Panc1 (cell line): ENCODE results near the gene RASL11A.

Experiments used
- POLR2AphosphoS5 ChIP-seq: IDR thresholded peaks from 2 replicates; pipeline ENCODE4 v1.6.1; 2012; ENCODE audit warnings: mild to moderate bottlenecking, low read depth, low read length, moderate library complexity
- SIN3A ChIP-seq: IDR thresholded peaks from 2 replicates; pipeline ENCODE4 v1.6.1; 2012; ENCODE audit warnings: low read depth, mild to moderate bottlenecking, low read length, moderate library complexity, borderline replicate concordance; ENCODE audit not compliant: insufficient read depth
- TCF7L2 ChIP-seq: IDR thresholded peaks from 2 replicates; pipeline ENCODE4 v1.6.1; 2011; ENCODE audit warnings: mild to moderate bottlenecking, low read depth, low read length, inconsistent platforms
- TF ChIP-seq, protein P1 (sequence below): fragments of 450-650 bp; IDR thresholded peaks from 2 replicates; pipeline ENCODE4 v1.5.1; 2017; ENCODE audit warnings: mild to moderate bottlenecking
- TF ChIP-seq, protein P2 (sequence below), 2 experiments: IDR thresholded peaks; 2 replicates each; pipeline ENCODE4 v1.6.1; 2011 to 2012; ENCODE audit warnings: low read depth in 2 of 2, control low read depth in 1 of 2, low read length in 1 of 2, mild to moderate bottlenecking in 1 of 2, moderate library complexity in 1 of 2; ENCODE audit not compliant: insufficient read depth in 1 of 2

- TF ChIP-seq, protein P1, sequence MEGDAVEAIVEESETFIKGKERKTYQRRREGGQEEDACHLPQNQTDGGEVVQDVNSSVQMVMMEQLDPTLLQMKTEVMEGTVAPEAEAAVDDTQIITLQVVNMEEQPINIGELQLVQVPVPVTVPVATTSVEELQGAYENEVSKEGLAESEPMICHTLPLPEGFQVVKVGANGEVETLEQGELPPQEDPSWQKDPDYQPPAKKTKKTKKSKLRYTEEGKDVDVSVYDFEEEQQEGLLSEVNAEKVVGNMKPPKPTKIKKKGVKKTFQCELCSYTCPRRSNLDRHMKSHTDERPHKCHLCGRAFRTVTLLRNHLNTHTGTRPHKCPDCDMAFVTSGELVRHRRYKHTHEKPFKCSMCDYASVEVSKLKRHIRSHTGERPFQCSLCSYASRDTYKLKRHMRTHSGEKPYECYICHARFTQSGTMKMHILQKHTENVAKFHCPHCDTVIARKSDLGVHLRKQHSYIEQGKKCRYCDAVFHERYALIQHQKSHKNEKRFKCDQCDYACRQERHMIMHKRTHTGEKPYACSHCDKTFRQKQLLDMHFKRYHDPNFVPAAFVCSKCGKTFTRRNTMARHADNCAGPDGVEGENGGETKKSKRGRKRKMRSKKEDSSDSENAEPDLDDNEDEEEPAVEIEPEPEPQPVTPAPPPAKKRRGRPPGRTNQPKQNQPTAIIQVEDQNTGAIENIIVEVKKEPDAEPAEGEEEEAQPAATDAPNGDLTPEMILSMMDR = no peak
- TF ChIP-seq, protein P2, sequence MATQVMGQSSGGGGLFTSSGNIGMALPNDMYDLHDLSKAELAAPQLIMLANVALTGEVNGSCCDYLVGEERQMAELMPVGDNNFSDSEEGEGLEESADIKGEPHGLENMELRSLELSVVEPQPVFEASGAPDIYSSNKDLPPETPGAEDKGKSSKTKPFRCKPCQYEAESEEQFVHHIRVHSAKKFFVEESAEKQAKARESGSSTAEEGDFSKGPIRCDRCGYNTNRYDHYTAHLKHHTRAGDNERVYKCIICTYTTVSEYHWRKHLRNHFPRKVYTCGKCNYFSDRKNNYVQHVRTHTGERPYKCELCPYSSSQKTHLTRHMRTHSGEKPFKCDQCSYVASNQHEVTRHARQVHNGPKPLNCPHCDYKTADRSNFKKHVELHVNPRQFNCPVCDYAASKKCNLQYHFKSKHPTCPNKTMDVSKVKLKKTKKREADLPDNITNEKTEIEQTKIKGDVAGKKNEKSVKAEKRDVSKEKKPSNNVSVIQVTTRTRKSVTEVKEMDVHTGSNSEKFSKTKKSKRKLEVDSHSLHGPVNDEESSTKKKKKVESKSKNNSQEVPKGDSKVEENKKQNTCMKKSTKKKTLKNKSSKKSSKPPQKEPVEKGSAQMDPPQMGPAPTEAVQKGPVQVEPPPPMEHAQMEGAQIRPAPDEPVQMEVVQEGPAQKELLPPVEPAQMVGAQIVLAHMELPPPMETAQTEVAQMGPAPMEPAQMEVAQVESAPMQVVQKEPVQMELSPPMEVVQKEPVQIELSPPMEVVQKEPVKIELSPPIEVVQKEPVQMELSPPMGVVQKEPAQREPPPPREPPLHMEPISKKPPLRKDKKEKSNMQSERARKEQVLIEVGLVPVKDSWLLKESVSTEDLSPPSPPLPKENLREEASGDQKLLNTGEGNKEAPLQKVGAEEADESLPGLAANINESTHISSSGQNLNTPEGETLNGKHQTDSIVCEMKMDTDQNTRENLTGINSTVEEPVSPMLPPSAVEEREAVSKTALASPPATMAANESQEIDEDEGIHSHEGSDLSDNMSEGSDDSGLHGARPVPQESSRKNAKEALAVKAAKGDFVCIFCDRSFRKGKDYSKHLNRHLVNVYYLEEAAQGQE (IDR thresholded peaks at IDR 0.05; ENCODE audit: insufficient read depth in 1 of 2, low read depth in 2 of 2, low read length in 1 of 2) = no peak
- TF ChIP-seq TCF7L2 (no peak), SIN3A (no peak), POLR2AphosphoS5 (no peak)
Measured at GRCh38 chr13:27319404-27319803, 48.8 kb downstream of the RASL11A start.
